Measurements from ENCODE around the gene HGFAC. TPM values are rescaled to one million over a fixed set of nuclear protein-coding genes. Genes with fewer than 3 reads are reported as not detected.

HGFAC gene
- total RNA-seq, 2 donors from 2014 or later, result not detected

DNA sequence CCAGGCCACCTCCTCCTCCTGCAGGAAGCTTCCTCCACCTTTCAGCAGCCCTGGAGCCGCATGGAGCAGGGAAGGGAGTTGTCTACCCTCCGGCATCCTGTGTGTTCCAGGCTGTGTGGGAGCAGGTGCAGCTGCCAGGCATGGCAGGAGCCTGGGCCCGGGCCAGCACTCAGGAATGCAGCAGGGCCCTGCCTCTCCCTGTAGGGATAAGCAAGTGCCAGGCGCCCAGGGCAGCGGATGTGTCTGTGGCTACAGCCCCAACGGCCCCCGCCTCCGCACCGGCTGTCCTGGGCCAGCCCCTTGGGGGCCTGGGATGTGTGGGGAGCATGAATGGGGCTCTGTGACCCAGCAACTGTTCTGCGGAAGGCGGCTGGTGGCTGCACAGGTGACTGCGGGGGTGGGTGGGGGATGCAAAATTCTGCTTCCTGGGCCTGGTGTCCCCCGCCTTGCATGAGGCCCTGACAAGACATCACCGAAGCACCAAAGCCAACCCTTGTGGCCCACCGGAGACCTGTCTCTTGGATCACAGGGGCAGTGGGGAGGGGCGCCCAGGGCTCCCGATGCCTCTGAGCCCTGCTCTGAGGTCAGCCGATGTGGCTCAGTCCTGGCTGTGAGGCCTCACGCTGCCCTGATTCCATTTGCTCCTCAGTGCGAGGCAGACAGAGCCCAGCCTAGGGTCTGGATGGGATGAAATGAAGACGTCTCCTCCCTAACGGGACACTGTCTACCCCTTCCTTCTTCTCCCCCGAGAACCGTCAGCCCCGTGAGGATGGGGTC is 19.9 kb downstream of the HGFAC start:
- Mint-ChIP-seq H3K9me3 (no peaks in the 10 kb centered on the region), H3K27me3 (peaks cover 7 to 27% of the 10 kb centered on the region in 2 donors), H3K4me3 (no peak overlapping the region), H3K36me3 (no peaks in the 10 kb centered on the region), H3K4me1 (ENCODE audit: low read depth in 2 of 2) (peaks cover 0 to 3% of the 10 kb centered on the region in 2 donors), H3K27ac (no peak overlapping the region)
- ATAC-seq (peak in 1 of 2 donors; percentile 17), DNase-seq (ENCODE audit: low spot score) (no peak)

GRCh38 chr4:3462321-3462789 is 20.6 kb downstream of the HGFAC start:
- Mint-ChIP-seq H3K4me1 (ENCODE audit: low read depth in 2 of 2) (peaks cover 0 to 3% of the 10 kb centered on the region in 2 donors), H3K27ac (no peak overlapping the region), H3K27me3 (peaks cover 7 to 27% of the 10 kb centered on the region in 2 donors), H3K36me3 (no peaks in the 10 kb centered on the region), H3K9me3 (no peaks in the 10 kb centered on the region), H3K4me3 (no peak overlapping the region)
- DNase-seq (ENCODE audit: low spot score), result no peak
- no peak for ATAC-seq

DNA sequence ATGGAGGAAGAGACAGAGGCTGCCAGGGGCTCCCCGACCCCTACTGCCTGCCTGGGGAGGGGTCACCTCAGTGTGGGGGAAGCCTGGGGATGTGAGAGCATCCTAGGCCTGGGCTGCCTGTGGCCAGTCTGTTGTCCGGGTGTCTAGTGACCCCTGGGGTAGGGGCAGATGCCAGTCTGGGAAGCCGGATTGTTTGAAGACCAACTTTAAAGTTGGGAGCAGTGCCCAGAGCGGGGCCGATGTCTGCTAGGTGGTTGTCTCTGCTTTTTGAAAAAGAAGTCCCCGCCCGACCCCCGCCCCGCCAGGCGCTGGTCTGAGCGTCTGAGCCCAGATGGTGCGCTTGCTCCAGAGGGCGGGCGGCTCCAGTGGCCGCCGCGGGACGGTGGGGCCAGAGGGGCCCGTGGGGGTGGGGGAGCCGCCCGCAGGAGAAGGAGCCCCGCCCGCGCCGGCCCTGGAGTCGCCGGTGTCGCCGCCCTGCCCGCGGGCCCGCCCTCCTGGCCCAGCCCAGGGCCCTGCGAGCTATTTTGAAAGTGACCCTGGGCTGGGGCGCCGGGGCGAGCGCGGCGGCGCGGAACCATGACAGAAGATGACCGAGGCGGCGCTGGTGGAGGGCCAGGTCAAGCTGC is 21.1 kb downstream of the HGFAC start, which contains the start of gene DOK7:
Gene DOK7, plus strand, starts transcription at position 517 of the 626 bp plus-strand sequence. Its CDS starts 70 bp downstream, at position 587.
- DNase-seq (ENCODE audit: low spot score) (no peak), ATAC-seq (peak in 1 of 2 donors; percentile 46)
- peaks cover 7 to 27% of the 10 kb centered on the region in 2 donors for H3K27me3 Mint-ChIP-seq
- H3K9me3 Mint-ChIP-seq, result no peaks in the 10 kb centered on the region
- peaks cover 0 to 3% of the 10 kb centered on the region in 2 donors for H3K4me1 Mint-ChIP-seq (ENCODE audit: low read depth in 2 of 2)
- no peak within 1 kb of the TSS for H3K27ac Mint-ChIP-seq
- H3K36me3 Mint-ChIP-seq, result no peaks in the 10 kb centered on the region
- H3K4me3 Mint-ChIP-seq, result no peak within 1 kb of the TSS

DNA sequence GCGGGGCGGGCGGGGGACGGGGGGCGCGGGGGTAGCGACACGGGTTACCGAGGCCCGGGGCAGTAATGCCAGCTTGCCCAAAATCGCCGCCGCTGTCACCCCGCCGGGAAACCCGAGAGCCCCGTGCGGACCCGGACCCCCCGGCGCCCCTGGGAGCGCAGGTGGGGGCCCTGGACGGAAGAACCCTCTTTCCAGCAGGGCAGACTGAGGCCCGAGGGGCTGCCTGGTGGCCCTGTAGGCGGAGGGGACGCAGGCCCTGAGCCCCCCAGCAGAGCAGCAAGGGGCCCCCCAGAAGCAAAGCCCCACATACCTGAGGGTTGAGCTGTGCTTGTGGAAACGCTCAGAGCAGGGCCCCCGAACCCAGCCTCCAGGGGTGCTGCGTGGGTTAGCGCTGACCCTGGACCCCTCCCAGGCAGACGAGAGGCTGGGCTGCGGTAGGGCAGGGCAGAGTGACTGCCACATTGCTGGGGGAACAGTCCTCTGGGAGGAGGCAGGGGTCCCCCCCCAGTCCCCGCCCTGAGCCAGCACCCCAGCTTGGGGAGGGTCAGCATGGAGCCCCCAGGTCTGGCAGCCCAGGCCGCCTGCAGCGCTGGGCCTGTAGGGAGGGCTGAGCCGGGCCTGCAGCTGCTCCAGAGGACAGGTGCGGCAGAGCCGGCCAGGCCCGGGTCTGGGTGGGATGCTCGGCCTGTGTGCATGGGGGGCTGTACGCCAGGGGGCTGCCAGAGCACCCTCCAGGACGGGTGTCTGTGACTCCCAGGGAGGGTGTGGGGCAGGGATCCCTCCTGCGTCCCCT is 22.0 kb downstream of the HGFAC start:
- H3K27ac Mint-ChIP-seq, result no peak overlapping the region
- peaks cover 0 to 3% of the 10 kb centered on the region in 2 donors for H3K4me1 Mint-ChIP-seq (ENCODE audit: low read depth in 2 of 2)
- DNase-seq (ENCODE audit: low spot score) (no peak), ATAC-seq (peak in 1 of 2 donors; percentile 6)
- no peaks in the 10 kb centered on the region for H3K36me3 Mint-ChIP-seq
- H3K4me3 Mint-ChIP-seq, result no peak overlapping the region
- H3K27me3 Mint-ChIP-seq, result peaks cover 7 to 24% of the 10 kb centered on the region in 2 donors
- H3K9me3 Mint-ChIP-seq, result no peaks in the 10 kb centered on the region

DNA sequence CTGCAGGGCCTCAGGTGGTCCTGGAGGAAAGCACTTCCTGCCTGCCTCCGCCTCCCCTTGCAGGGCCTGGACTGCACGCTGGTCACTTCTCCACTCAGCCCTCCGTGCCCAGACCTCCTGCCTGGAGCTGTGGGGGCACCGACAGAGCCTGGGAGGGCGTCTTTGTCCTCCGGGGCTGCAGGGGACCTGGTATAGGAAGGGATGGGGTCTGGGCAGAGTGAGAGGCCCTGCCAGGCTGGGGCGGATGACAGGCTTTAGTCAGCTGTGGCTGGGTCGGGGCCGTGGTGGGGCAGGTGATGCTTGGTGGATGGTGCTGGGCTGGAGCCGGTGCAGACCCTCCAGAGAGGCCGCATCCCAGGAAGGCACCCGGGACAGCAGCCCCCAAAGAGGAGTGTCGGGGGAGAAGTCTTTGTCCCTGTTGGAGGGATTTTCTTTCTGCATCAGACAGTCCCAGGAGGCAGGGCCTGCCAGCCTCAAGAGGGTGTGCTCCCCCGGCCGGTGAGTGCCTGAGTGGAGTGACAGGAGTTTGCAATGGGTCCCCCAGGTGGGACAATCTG is 22.7 kb downstream of the HGFAC start:
- Mint-ChIP-seq H3K9me3 (no peaks in the 10 kb centered on the region), H3K27ac (no peak overlapping the region), H3K4me3 (no peak overlapping the region), H3K27me3 (peaks cover 7 to 22% of the 10 kb centered on the region in 2 donors), H3K4me1 (ENCODE audit: low read depth in 2 of 2) (peaks cover 0 to 3% of the 10 kb centered on the region in 2 donors), H3K36me3 (no peaks in the 10 kb centered on the region)
- DNase-seq (ENCODE audit: low spot score) (no peak), ATAC-seq (no peak)

DNA sequence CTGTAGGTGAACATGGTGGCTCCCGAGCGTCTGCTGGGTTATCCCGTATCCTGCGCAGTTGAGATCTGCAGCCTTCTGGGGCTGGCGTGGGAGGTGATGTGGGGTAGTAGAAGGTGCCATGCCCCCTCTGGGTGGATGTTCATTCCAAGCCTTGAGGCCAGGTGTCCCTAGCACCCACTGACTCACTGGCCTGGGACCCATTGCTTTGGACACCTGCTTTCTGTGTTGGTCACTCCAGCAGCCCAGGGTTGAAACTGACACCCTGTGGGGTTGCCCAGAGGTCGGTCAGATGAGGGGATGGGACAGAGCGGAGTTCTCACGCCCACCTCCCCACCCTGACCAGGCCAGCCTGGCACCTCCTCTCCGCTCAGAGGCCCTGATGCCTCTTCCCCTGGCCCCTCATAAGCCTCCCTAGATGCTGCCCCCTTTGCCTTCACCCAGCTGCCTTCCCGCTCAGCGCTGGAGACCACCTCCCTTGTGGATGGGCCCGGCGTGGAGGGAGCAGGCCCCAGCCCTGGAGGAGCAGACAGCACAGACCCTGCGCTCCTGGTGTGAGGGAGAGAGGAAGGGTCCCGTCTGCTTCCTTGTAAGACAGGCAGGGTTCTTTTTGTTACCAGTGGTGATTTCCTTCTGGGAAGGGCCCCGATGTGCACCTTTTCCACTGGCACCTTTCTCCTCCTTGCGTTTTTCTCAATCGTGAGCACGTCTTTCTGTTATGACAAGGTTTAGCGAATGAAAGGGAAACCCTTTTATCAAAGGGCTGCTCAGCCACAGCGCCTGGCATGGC is 23.3 kb downstream of the HGFAC start:
- H3K4me3 Mint-ChIP-seq, result no peak overlapping the region
- peaks cover 4 to 18% of the 10 kb centered on the region in 2 donors for H3K27me3 Mint-ChIP-seq
- no peak overlapping the region for H3K27ac Mint-ChIP-seq
- DNase-seq (ENCODE audit: low spot score), result no peak
- no peak for ATAC-seq
- H3K4me1 Mint-ChIP-seq (ENCODE audit: low read depth in 2 of 2), result peaks cover 0 to 1% of the 10 kb centered on the region in 2 donors
- H3K9me3 Mint-ChIP-seq, result no peaks in the 10 kb centered on the region
- no peaks in the 10 kb centered on the region for H3K36me3 Mint-ChIP-seq

- no peaks in the 10 kb centered on the region for H3K36me3 Mint-ChIP-seq
- ATAC-seq, result no peak
These were observed 24.2 kb downstream of the HGFAC start for GRCh38 chr4:3465698-3466671.

GRCh38 chr4:3466691-3467600 is 25.2 kb downstream of the HGFAC start:
- Mint-ChIP-seq H3K36me3 (no peaks in the 10 kb centered on the region), H3K4me3 (no peak overlapping the region), H3K9me3 (no peaks in the 10 kb centered on the region), H3K27ac (no peak overlapping the region), H3K4me1 (ENCODE audit: low read depth in 2 of 2) (no peaks in the 10 kb centered on the region), H3K27me3 (peaks cover 0 to 16% of the 10 kb centered on the region in 2 donors)
- DNase-seq (ENCODE audit: low spot score), result no peak
- ATAC-seq, result no peak

More at GRCh38 chr4:3465698-3466671, 24.2 kb downstream of the HGFAC start:
- Mint-ChIP-seq H3K27me3 (peaks cover 0 to 16% of the 10 kb centered on the region in 2 donors), H3K27ac (no peak overlapping the region), H3K4me1 (ENCODE audit: low read depth in 2 of 2) (no peaks in the 10 kb centered on the region), H3K4me3 (no peak overlapping the region), H3K9me3 (no peaks in the 10 kb centered on the region)
- DNase-seq (ENCODE audit: low spot score), result no peak

DNA sequence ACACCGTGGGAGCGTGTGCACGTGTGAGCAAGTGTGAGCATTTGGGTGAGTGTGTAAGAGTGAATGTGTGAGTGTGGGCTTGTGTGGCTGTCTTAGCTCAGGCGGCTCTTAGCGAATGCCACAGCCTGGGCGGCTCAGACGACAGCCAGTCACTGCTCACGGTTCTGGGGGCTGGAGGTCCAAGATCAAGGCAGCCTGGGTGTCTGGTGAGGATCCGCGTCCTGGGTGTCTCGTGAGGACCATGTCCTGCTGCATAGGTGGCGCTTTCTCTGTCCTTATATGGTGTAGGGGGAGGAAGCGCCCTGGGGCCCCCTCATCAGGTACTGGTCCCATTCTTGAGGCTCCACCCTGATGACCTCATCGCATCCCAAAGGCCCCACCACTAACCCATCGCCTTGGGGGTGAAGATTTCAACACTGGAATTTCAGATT is 25.8 kb downstream of the HGFAC start:
- no peaks in the 10 kb centered on the region for H3K4me1 Mint-ChIP-seq (ENCODE audit: low read depth in 2 of 2)
- ATAC-seq (no peak), DNase-seq (ENCODE audit: low spot score) (no peak)
- H3K4me3 Mint-ChIP-seq, result no peak overlapping the region
- no peaks in the 10 kb centered on the region for H3K9me3 Mint-ChIP-seq
- no peak overlapping the region for H3K27ac Mint-ChIP-seq
- H3K36me3 Mint-ChIP-seq, result no peaks in the 10 kb centered on the region
- H3K27me3 Mint-ChIP-seq, result peaks cover 0 to 9% of the 10 kb centered on the region in 2 donors

DNA sequence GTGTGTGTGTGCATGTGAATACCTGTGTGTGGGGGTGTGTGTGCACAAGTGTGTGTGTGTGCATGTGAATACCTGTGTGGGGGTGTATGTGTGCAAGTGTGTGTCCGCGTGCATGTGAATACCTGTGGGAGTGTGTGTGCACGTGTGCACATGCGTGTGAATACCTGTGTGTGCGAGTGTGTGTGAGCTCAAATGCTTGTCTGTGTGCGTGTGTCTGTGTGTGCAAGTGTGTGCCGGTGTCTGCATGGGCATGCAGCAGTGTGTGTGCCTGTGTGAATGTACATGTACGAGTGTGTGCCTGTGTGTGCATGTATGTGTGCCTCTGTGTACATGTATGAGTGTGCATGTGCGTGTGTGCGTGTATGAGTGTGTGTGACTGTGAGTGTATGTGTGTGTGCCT is 26.4 kb downstream of the HGFAC start:
- no peak overlapping the region for H3K4me3 Mint-ChIP-seq
- H3K4me1 Mint-ChIP-seq (ENCODE audit: low read depth in 2 of 2), result no peaks in the 10 kb centered on the region
- DNase-seq (ENCODE audit: low spot score), result no peak
- H3K27me3 Mint-ChIP-seq, result peaks cover 0 to 8% of the 10 kb centered on the region in 2 donors
- ATAC-seq, result no peak
- no peak overlapping the region for H3K27ac Mint-ChIP-seq
- no peaks in the 10 kb centered on the region for H3K36me3 Mint-ChIP-seq
- no peaks in the 10 kb centered on the region for H3K9me3 Mint-ChIP-seq

- ATAC-seq, result no peak
- H3K4me3 Mint-ChIP-seq, result no peak overlapping the region
- DNase-seq (ENCODE audit: low spot score), result no peak
- H3K36me3 Mint-ChIP-seq, result no peaks in the 10 kb centered on the region
- no peak overlapping the region for H3K27ac Mint-ChIP-seq
- H3K4me1 Mint-ChIP-seq (ENCODE audit: low read depth in 2 of 2), result no peaks in the 10 kb centered on the region
- peaks cover 0 to 8% of the 10 kb centered on the region in 2 donors for H3K27me3 Mint-ChIP-seq
- H3K9me3 Mint-ChIP-seq, result no peaks in the 10 kb centered on the region
These were observed 27.0 kb downstream of the HGFAC start for GRCh38 chr4:3468804-3469203.
